Measurements from ENCODE around the gene PIK3CB. TPM values are rescaled to one million over a fixed set of nuclear protein-coding genes. Genes with fewer than 3 reads are reported as not detected.

Gene PIK3CB
- polyA plus RNA-seq, 1 of the 3 experiments (the other 2 are of a cell fraction): 6.8 TPM

DNA sequence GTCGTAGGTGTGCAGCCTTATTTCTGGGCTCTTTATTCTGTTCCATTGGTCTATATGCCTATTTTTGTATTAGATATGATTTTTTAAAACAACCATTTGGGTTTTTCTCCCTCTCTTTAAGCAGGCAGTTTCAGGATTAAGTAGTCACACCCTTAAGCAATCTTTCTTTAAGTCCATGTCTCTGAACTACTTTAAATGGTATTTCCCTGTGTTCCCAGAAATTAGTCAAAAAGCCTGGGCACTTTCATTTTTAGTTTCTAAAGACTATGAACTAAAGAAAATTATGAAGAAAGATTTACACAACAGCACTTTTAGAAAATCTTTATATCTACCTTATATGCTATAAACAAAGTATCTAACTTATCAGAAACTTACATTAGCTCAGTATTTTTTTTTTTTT lies 115.9 kb downstream of the PIK3CB start:
- H3K36me3 ChIP-seq (replicated peaks in 1 of 2; ENCODE audit: control insufficient read depth in 1 of 2, insufficient read depth in 2 of 2, low read length in 1 of 2): no peaks in the 10 kb centered on the region
- H3K27me3 ChIP-seq (ENCODE audit: insufficient read depth): no peaks in the 10 kb centered on the region
- H3K9me2 ChIP-seq: no peaks in the 10 kb centered on the region
- no peaks in the 10 kb centered on the region for H3F3A ChIP-seq (replicated peaks; ENCODE audit: insufficient read depth)
- H3K9ac ChIP-seq: no peak overlapping the region
- H3K27ac ChIP-seq (ENCODE audit: low read depth in 2 of 2, low read length in 1 of 2): no peak overlapping the region
- H3K4me3 ChIP-seq (ENCODE audit: low read depth in 2 of 2, low read length in 1 of 2): no peak overlapping the region
- no peaks in the 10 kb centered on the region for H4K20me1 ChIP-seq (ENCODE audit: insufficient read depth)
- no peaks in the 10 kb centered on the region for H3K9me3 ChIP-seq
- no peak overlapping the region for H3K4me2 ChIP-seq
- no peaks in the 10 kb centered on the region for H3K79me2 ChIP-seq (ENCODE audit: insufficient read depth)
- no peak for DNase-seq
- POLR2A ChIA-PET: no interaction called here
- no peak overlapping the region for H2AFZ ChIP-seq (ENCODE audit: low read depth)
- CTCF ChIA-PET: interaction anchor here (1.3 to 1.6 kb wide), 2 partner anchors 196 to 205 kb away, joined by 3 to 6 read pairs; no protein-coding TSS in a partner anchor
- TF ChIP-seq TEAD4 (IDR thresholded peaks at IDR 0.05; ENCODE audit: borderline replicate concordance, insufficient read depth): no peak
- no peaks in the 10 kb centered on the region for H3K4me1 ChIP-seq (ENCODE audit: control insufficient read depth in 1 of 2, insufficient read depth in 2 of 2, low read depth in 1 of 2, low read length in 1 of 2)
- WGBS (ENCODE audit: low lambda C conversion rate): 81% methylated on average over 1 of the region's 1 CpG

DNA sequence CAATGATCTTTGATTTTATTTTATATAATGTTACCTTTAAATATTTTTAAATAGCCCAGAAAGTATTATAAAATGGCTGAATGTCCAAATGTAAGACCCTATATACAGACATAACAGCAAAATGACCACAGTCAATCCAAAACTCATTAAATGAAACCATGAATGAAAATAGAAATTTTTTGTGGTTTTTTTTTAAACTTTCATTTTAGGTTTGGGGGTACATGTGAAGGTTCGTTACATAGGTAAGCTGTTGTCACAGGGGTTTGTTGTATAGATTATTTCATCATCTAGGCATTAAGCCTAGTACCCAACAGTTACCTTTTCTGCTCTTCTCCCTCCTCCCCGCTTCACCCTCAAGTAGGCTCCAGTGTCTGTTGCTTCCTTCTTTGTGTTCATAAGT lies 117.4 kb downstream of the PIK3CB start:
- H3K9me3 ChIP-seq: no peaks in the 10 kb centered on the region
- no peaks in the 10 kb centered on the region for H4K20me1 ChIP-seq (ENCODE audit: insufficient read depth)
- TF ChIP-seq NRF1 (IDR thresholded peaks at IDR 0.05; ENCODE audit: low read depth, low read length) (no peak), RXRA (IDR thresholded peaks at IDR 0.05; ENCODE audit: borderline replicate concordance, low read depth) (no peak), POLR2AphosphoS5 (IDR thresholded peaks at IDR 0.05; ENCODE audit: low read depth, low read length) (no peak), TCF12 (IDR thresholded peaks at IDR 0.05) (no peak), TAF1 (IDR thresholded peaks at IDR 0.05; ENCODE audit: borderline replicate concordance, low read depth, low read length) (no peak), NFIC (IDR thresholded peaks at IDR 0.05; ENCODE audit: borderline replicate concordance) (no peak), JUND (IDR thresholded peaks at IDR 0.05) (no peak), USF2 (IDR thresholded peaks at IDR 0.05; ENCODE audit: borderline replicate concordance, low read depth, low read length) (no peak), RFX5 (IDR thresholded peaks at IDR 0.05; ENCODE audit: low read length) (no peak), EP300 (IDR thresholded peaks at IDR 0.05; ENCODE audit: borderline replicate concordance in 1 of 2, low read depth in 1 of 2, low read length in 1 of 2) (no peak), RAD21 (IDR thresholded peaks at IDR 0.05; ENCODE audit: low read length) (no peak), FOXJ3 (CRISPR knock-in tag; IDR thresholded peaks at IDR 0.05) (no peak), CTCF (IDR thresholded peaks at IDR 0.05) (no peak), EZH2phosphoT487 (IDR thresholded peaks at IDR 0.05; ENCODE audit: borderline replicate concordance, low read depth) (no peak)
- TF ChIP-seq, protein P1, sequence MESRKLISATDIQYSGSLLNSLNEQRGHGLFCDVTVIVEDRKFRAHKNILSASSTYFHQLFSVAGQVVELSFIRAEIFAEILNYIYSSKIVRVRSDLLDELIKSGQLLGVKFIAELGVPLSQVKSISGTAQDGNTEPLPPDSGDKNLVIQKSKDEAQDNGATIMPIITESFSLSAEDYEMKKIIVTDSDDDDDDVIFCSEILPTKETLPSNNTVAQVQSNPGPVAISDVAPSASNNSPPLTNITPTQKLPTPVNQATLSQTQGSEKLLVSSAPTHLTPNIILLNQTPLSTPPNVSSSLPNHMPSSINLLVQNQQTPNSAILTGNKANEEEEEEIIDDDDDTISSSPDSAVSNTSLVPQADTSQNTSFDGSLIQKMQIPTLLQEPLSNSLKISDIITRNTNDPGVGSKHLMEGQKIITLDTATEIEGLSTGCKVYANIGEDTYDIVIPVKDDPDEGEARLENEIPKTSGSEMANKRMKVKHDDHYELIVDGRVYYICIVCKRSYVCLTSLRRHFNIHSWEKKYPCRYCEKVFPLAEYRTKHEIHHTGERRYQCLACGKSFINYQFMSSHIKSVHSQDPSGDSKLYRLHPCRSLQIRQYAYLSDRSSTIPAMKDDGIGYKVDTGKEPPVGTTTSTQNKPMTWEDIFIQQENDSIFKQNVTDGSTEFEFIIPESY (IDR thresholded peaks at IDR 0.05; ENCODE audit: borderline replicate concordance, low read depth): no peak
- TF ChIP-seq, protein P2, sequence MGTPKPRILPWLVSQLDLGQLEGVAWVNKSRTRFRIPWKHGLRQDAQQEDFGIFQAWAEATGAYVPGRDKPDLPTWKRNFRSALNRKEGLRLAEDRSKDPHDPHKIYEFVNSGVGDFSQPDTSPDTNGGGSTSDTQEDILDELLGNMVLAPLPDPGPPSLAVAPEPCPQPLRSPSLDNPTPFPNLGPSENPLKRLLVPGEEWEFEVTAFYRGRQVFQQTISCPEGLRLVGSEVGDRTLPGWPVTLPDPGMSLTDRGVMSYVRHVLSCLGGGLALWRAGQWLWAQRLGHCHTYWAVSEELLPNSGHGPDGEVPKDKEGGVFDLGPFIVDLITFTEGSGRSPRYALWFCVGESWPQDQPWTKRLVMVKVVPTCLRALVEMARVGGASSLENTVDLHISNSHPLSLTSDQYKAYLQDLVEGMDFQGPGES (IDR thresholded peaks at IDR 0.05; ENCODE audit: low read depth, low read length): no peak
- no peaks in the 10 kb centered on the region for H3K27me3 ChIP-seq (ENCODE audit: insufficient read depth)
- POLR2A ChIA-PET: no interaction called here
- no peaks in the 10 kb centered on the region for H3F3A ChIP-seq (replicated peaks; ENCODE audit: insufficient read depth)
- H3K79me2 ChIP-seq (ENCODE audit: insufficient read depth): no peaks in the 10 kb centered on the region
- H3K4me2 ChIP-seq: no peak overlapping the region
- no peak overlapping the region for H3K9ac ChIP-seq
- H3K36me3 ChIP-seq (replicated peaks in 1 of 2; ENCODE audit: control insufficient read depth in 1 of 2, insufficient read depth in 2 of 2, low read length in 1 of 2): peaks cover 0 to 5% of the 10 kb centered on the region in 2 experiments
- no peaks in the 10 kb centered on the region for H3K4me1 ChIP-seq (ENCODE audit: control insufficient read depth in 1 of 2, insufficient read depth in 2 of 2, low read depth in 1 of 2, low read length in 1 of 2)
- no peak overlapping the region for H2AFZ ChIP-seq (ENCODE audit: low read depth)
- H3K9me2 ChIP-seq: no peaks in the 10 kb centered on the region
- 90% methylated on average over 2 of the region's 2 CpGs for WGBS (ENCODE audit: low lambda C conversion rate)
- no peak overlapping the region for H3K4me3 ChIP-seq (ENCODE audit: low read depth in 2 of 2, low read length in 1 of 2)
- no peak overlapping the region for H3K27ac ChIP-seq (ENCODE audit: low read depth in 2 of 2, low read length in 1 of 2)
- CTCF ChIA-PET: interaction anchor here (1.2 to 5.3 kb wide), 3 partner anchors 66 to 206 kb away, joined by 3 to 38 read pairs (median 3); no protein-coding TSS in a partner anchor
- DNase-seq: no peak
